Stimulated activated CD4-positive, alpha-beta T cell treated with anti-CD3 and anti-CD28 coated beads, Interleukin-15, amount 100 ng/mL, for 48 hours (primary cell): ENCODE data around the gene MIPOL1.
"Not testable (repeated sequence)": the region's sequence is repeated elsewhere in the genome, so short reads cannot be mapped to it uniquely, and the experiment has no call there.

ENCODE experiments used
- DNase-seq, 2 donors: peaks; one replicate each; pipeline ENCODE4 v3.0.0-alpha.2; 2020; ENCODE audit warnings: low read depth in 2 of 2

The MIPOL1 gene

DNA sequence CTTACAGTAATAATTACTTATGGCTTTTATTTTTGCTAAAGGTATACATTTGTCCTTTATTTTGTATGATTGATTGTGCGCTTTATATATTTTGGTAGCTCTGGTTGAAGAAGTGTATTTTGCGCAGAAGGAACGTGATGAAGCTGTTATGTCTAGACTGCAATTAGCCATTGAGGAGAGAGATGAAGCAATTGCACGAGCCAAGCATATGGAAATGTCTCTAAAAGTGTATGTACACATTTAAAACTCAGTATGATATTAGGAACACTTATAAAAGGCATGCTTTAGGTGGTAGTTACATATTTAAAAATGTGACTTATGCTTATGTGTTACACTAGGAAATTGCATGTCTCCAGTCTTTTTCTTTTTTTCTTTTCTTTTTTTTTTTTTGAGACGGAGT lies 87.5 kb downstream of the MIPOL1 start:
- DNase-seq = no peak

DNA sequence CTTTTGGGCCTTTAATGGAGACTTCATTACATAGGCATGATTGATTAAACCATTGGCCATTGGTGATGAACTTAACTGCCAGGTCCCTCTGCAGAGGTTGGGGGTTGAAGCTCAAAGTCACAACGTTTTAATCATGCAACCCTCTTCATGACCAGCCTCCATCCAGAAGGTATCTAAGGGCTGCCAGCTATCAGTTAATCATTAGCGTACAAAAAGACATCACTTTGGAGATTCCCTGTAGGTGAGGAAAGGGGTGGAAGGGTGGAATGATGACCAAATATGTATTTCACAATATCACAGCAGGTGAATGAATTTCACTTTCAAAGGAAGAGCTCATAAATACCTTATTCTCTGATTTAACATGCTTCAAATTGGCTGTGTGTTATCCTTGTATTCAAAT lies 92.0 kb downstream of the MIPOL1 start:
- DNase-seq = no peak

GRCh38 chr14:37295262-37295661 lies 97.5 kb downstream of the MIPOL1 start:
- DNase-seq = not testable (repeated sequence)

DNA sequence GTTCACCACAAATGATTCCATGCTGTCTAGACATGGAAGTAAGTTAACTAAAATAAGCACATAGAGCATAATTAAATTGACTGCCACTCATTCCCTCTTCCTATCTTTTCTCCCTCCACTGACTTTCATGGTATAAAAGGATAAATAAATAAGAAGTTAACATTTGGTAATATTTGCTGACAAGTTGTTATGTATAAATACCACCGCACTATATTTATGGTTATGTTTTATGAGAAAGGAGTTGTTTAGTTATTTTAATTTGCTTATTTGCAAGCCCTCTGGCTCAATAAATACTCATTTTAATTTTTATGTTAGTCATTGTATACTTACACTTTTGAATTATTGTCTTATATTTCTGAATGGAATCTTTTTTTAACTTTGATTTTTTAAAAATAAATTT lies 113.5 kb downstream of the MIPOL1 start:
- DNase-seq = no peak

- no peak for DNase-seq
Measured at GRCh38 chr14:37318938-37319337, 121.2 kb downstream of the MIPOL1 start.

DNA sequence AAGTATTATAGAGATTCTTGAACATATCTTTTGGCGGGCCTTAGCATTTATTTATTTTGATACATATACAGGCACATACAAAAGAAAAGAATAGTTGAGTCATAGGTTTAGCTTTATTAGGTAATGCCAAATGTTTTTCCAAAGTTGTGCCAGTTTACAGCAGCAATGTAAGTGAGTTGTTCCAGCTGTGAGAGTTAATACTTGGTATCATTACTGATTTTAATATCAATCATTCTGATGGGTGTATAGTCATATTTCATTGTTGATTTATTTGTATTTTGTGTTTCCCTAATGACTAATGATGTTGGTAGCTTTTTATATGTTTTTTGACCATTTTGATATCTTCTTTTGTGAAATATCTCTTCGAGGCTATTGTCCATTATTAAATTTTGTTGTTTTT lies 122.4 kb downstream of the MIPOL1 start:
- no peak for DNase-seq

DNA sequence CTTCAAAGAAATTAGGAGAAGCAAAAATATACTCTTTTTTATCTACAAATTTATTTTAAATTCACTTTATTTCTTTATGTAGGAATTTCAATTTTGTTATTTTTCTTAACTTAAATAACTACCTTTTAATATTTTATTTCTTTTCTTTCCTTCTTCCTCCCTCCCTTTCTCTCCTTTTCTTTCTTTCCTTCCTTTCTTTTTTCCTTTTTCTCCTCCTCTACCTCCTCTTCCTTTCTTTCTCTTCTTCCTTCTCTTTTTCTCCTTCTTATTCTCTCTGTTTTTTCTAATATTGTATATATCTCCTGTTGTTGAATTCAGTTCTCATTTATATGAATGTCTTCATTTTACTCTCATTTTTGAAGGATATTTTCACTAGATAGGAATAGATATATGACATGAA lies 127.6 kb downstream of the MIPOL1 start:
- no peak for DNase-seq

DNA sequence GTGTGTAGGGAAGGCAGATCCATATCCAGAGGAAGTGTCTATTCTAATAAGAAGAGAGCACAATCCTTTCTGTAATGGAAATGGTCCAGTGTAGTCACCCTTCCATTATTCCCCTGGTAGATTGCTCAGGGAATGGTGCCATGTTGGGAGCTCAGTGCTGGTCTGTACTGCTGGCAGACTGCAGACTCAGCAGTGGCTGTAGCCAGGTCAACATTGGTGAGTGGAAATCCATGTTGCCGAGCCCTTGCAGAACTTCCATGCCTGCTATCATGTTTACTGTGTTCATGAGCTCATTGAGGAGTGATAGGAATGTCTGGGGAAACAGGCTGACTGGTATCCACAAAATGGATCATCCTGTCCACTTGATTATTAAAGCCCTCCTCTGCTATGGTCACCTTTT lies 128.7 kb downstream of the MIPOL1 start:
- no peak for DNase-seq

DNA sequence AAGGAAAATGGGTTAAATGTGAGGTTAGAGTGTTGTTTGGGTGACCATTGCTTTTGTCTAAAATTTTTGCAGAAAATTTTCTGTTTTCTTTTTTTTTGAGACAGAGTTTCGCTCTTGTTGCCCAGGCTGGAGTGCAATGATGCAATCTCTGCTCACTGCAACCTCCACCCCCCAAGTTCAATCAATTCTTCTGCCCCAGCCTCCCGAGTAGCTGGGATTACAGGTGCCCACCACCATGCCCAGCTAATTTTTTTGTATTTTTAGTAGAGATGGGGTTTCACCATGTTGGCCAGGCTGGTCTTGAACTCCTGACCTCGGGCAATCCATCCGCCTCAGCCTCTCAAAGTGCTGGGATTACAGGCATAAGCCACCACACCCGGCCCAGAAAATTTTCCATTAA lies 130.2 kb downstream of the MIPOL1 start:
- DNase-seq = not testable (repeated sequence)

- DNase-seq = no peak
Measured at GRCh38 chr14:37328673-37329072, 130.9 kb downstream of the MIPOL1 start.

DNA sequence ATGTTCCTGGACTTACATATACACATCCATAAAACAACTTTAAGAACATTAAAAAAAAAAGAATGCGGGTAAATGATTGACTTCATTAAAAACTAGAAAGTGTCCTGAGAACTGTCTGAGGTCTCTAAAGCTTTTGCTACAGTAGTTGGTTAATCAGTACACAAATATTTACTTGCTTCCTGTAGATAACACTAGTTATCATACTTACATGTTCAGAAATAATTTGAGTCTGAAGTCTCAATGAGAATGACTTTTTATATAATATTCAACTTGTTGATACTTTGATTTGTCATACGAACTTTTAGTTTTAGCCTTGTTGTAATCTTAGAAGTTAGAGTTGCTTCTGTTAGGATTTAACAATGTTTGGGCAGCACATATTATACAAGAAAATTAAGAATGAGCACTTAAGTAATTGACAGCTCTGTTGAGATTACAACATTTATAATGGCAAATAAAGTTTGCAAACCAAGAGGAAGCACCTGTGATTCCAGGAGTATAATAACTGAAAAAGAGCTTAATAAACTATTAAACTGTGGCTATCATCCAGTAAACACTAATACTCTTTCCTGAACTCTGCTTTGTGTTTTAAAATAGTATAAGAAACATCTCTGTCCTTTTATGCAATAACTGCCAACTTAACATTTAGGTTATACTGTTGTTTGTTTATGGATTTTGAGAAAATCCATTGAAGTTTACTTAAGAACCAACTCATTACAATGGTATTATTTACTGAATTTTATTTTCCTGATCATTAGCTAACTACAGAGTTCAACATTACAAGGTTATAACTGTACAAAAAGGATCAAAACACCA lies 131.7 kb downstream of the MIPOL1 start:
- DNase-seq = no peak

DNA sequence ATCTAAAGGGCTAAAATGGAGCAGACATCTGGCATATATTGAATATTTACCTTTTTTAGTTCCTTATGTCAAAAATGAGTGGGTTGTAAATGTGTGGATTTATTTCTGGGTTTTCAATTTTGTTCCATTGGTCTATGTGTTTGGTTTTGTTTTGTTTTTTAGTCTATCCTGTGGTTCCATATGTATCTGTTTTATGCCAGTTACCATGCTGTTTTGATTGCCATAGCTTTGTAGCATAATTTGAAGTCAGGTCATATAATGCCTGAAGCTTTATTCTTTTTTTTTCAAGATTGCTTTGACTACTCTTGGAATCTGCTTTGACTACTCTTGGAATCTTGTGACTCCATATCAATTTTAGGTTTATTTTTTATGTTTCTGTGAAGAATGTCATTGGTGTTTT lies 133.2 kb downstream of the MIPOL1 start:
- no peak for DNase-seq

DNA sequence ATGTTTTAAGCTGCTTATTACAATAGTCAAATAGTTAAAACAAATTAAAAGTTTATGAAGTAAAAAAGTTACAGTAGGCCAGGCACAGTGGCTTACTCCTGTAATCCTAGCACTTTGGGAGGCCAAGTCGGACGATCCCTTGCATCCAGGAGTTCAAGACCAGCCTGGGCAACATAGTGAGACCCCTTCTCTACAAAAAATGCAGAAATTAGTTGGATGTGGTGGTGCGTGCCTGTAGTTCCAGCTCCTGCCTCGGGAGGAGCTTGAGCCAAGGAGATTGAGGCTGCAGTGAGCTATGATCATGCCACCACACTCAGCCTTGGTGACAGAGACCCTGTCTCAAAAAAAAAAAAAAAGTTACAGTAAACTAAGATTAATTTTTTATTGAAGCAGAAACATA lies 142.6 kb downstream of the MIPOL1 start:
- no peak for DNase-seq

DNA sequence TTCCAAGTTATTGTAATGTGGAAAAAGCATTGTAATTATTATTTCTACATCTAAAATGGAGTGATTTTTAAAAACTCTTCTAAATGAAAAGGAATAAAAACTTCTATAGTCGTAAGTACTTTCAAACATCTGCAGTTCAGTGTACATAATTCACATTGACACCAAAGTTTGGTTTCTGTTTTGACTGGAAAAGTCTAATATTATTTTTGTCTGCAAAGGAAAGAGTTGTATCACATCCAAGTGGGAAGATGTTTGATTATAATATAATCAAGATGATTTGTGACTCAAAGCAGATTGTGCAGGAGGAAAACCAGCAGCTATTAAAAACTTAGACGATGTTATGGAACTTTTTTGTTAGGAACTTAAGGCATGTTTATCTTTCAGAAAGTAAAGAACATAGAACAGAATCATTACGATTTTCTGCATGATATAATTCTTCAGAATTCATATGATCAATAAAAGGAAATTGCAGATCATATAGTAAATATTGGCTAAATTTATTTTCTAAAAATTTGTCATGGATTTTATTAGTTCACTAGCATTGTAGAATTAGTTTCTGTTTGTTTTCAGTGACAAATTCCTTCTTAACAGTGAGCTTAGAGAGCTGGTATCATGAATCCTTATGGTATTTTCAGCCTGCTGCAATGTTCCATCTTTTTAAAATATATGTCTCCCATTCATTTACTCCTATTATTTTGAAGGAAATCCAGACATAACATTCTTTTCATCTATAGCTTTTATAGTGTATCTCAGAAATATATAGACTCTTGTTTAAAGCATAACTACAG lies 145.8 kb downstream of the MIPOL1 start:
- DNase-seq = no peak

- DNase-seq = no peak
Measured at GRCh38 chr14:37363661-37364060, 165.9 kb downstream of the MIPOL1 start.

GRCh38 chr14:37369425-37369824 lies 171.7 kb downstream of the MIPOL1 start:
- no peak for DNase-seq

DNA sequence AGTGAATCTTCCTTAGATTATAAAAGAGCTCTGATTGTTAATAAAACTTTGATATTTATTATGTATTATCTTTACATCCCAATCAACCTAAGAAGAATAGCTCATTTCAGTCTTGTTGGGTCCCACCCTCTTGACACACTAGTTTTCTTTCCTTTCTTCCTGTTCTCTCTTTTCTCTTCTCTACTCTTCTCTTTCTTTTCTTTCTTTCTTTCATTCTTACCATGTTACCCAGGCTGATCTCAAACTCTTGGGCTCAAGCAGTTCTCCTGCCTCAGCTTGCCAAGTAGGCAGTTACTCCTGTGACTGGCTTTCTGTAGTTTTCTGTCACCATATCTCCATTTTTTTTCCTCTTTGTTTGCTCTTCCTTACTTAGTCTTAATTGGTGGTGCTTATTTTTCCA lies 177.8 kb downstream of the MIPOL1 start:
- DNase-seq = no peak

DNA sequence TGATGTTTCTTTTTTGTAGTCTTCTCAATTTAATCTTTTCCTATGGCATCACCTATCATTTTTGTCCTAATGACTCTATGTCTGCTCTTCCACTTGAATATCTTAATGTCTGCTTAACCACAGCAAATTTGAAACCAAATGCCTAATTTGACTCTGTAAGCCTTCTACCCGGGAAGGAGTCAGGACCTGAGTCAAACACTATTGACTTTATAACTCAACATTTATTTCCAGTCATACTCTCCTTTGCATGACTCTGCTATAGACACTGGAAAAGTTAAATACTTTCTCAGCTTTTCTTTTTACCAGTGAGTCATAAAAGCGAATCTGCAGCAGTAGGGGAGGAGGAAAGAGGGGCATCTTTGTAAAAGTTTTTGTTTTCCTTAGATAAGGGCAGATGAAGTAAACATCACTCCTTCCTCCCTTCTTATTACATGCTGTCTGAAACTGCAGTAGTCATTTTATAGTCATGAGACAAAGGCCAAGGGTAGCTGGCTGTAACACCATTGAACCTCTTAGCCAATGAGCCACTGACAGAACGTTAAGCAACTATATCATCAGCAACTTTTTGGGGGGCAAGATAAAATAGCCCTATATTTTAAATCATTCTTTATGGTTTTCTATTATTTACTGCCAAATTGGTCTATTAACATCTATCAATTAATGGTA lies 179.3 kb downstream of the MIPOL1 start:
- DNase-seq = no peak

DNA sequence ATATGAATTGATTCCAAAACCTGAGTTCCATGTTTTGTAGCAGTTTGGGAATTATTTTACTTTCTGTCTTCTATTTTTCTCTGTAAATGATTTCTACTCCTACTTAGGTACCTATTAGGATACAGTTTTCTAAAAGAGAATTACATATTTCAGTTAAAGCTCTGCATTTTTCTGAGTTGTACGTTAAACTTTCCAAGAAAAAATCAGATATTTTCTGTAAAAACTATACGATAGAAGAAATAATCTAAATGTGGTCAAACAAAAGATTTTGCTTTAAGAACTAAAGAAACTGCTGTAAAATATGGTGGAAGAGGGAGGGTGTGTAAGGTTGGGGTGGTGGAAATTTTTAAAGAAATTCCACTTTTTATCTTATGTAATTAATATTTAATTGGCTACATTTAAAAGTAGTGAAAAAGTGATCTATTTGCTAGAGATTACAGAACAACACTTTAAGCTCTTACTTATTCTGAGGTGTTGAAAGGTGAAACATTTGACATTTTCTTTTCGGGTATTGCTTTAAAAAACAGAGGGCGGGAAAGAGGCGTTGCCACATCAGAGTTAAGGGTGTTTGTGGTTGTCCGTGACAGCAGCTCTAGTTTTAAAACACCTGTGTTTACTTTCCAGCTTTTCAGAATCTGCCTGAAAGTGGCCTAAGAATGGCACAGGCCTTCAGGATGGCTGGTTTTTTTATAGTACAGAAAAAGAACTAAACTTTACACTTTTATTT lies 187.3 kb downstream of the MIPOL1 start:
- DNase-seq = no peak

- not testable (repeated sequence) for DNase-seq
Measured at GRCh38 chr14:37397157-37397940, 199.6 kb downstream of the MIPOL1 start.

DNA sequence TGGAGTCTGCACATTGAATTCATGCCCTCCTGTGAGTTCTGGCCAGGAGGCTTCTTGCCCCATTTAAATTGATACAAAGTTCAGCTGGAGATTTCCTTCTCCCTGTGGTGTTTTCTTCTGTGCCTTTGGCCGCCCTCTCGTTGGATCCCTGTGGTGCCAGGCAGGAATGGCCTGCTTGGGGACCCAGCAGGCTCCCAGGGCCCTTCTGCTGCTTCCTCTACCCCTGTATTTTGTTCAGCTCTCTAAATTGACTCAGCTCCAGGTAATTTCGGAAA lies 200.1 kb downstream of the MIPOL1 start:
- no peak for DNase-seq
